HFFc6 (cell line): ENCODE data around the gene CEMIP2. TPM values are rescaled to one million over a fixed set of nuclear protein-coding genes. Genes with fewer than 3 reads are reported as not detected.

Source experiments
- DNase-seq: peaks from one replicate; pipeline ENCODE4 v3.0.0-alpha.2; 2018
- H3K27ac Mint-ChIP-seq: 2 replicates; pipeline ENCODE4 v1.8.0; 2020; ENCODE audit warnings: mild to moderate bottlenecking, mixed read lengths
- H3K27me3 Mint-ChIP-seq: 2 replicates; pipeline ENCODE4 v1.8.0; 2021; ENCODE audit warnings: mild to moderate bottlenecking, moderate library complexity, mixed read lengths; ENCODE audit not compliant: insufficient read depth
- H3K36me3 Mint-ChIP-seq: 2 replicates; pipeline ENCODE4 v1.8.0; 2021; ENCODE audit warnings: low read depth, mixed read lengths
- H3K4me1 Mint-ChIP-seq: 2 replicates; pipeline ENCODE4 v1.8.0; 2020; ENCODE audit warnings: low read depth, mixed read lengths
- H3K4me3 Mint-ChIP-seq: 2 replicates; pipeline ENCODE4 v1.8.0; 2020; ENCODE audit warnings: mild to moderate bottlenecking, moderate library complexity, mixed read lengths
- H3K9me3 Mint-ChIP-seq: 2 replicates; pipeline ENCODE4 v1.8.0; 2020; ENCODE audit warnings: mild to moderate bottlenecking, mixed read lengths
- total RNA-seq, 6 experiments: library from RNA; stranded (reverse); fragmentation: NEBNext Ultra II Directional; extraction: Animal tissue kit (Norgen Biotek cat#: 25700); gene quantifications; 2 replicates in 1 of 6; 3 replicates in 5 of 6; pipeline ENCODE4 v1.2.3, GENCODE V29; 2021
- TF ChIP-seq, protein P1 (sequence below): fragments of 200-600 bp; sonication (generic); IDR thresholded peaks from 2 replicates; pipeline ENCODE4 v1.5.0; 2021; ENCODE audit warnings: antibody characterized with exemption, mild to moderate bottlenecking

CEMIP2 gene
- total RNA-seq, 6 experiments from 2014 or later: 86.0 to 106 (median 92.1) TPM

DNA sequence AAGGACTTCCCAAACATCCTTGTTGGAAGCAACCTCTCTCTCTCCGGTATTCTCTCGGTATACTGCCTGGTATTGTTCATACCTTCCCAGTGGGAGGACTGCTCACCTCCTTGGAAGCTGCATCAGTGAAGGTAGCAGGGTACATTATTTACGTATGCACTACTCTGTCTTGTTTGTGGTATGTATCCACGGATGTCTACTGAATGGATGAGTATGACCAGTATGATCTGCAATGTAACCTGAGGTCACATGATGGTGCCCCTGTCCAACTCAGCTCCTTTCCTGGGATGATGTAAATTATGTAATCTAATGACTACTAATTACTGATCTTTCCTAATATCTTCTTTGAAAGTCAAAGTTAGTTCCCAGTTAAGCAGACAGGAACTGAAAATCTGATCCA lies 32.1 kb downstream of the CEMIP2 start:
- Mint-ChIP-seq H3K4me1 (peaks cover 59% of the 10 kb centered on the region), H3K27me3 (no peaks in the 10 kb centered on the region; the same call in 1 of the 2 replicates), H3K9me3 (no peaks in the 10 kb centered on the region), H3K4me3 (no peak overlapping the region), H3K36me3 (peaks cover 70% of the 10 kb centered on the region), H3K27ac (peak overlapping the region; percentile 40)
- TF ChIP-seq, protein P1, sequence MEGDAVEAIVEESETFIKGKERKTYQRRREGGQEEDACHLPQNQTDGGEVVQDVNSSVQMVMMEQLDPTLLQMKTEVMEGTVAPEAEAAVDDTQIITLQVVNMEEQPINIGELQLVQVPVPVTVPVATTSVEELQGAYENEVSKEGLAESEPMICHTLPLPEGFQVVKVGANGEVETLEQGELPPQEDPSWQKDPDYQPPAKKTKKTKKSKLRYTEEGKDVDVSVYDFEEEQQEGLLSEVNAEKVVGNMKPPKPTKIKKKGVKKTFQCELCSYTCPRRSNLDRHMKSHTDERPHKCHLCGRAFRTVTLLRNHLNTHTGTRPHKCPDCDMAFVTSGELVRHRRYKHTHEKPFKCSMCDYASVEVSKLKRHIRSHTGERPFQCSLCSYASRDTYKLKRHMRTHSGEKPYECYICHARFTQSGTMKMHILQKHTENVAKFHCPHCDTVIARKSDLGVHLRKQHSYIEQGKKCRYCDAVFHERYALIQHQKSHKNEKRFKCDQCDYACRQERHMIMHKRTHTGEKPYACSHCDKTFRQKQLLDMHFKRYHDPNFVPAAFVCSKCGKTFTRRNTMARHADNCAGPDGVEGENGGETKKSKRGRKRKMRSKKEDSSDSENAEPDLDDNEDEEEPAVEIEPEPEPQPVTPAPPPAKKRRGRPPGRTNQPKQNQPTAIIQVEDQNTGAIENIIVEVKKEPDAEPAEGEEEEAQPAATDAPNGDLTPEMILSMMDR: no peak
- no peak for DNase-seq

DNA sequence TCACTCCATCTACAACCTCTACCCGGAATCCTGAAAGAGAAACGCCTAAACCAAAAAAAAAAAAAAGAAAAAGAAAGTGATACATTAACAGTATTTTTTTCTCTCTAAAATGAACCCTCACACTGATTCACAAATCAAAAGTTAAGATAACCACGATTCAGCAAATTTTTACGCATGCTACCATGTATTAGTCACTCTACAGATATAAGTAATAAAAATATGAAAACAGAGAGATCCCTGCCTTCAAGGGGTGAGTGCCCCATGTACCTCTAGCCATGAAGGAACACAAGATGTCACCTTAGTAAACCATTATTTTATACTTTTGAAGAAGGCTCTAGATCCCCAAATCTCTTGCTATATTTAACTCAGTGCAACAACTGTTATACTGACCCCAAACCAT lies 33.4 kb downstream of the CEMIP2 start:
- Mint-ChIP-seq H3K4me3 (no peak overlapping the region), H3K4me1 (peaks cover 67% of the 10 kb centered on the region), H3K27me3 (no peaks in the 10 kb centered on the region; the same call in 1 of the 2 replicates), H3K36me3 (peaks cover 76% of the 10 kb centered on the region), H3K9me3 (no peaks in the 10 kb centered on the region), H3K27ac (peak overlapping the region; percentile 14; the same call in 1 of the 2 replicates)
- TF ChIP-seq, protein P1: no peak
- DNase-seq: no peak

DNA sequence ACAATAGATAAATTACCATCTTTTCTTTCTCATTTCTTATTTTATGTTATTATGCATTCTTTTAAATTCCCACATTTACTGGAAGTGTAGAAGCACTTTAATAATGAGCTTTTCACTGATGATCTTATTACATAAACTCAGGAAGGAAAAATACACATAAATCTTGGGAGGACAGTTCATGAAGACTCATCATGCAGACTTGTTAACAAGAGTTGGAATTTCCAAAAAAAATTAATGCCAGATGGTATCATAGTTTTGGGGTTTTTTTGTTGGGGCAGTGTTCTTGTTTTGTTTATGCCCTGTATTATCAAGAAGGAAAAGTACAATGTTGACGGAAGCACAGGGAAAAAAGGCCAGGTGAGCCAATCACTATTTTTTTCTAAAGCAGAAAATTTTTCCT lies 35.1 kb downstream of the CEMIP2 start:
- peak; percentile 18 for DNase-seq
- H3K27ac Mint-ChIP-seq: peak overlapping the region; percentile 18

DNA sequence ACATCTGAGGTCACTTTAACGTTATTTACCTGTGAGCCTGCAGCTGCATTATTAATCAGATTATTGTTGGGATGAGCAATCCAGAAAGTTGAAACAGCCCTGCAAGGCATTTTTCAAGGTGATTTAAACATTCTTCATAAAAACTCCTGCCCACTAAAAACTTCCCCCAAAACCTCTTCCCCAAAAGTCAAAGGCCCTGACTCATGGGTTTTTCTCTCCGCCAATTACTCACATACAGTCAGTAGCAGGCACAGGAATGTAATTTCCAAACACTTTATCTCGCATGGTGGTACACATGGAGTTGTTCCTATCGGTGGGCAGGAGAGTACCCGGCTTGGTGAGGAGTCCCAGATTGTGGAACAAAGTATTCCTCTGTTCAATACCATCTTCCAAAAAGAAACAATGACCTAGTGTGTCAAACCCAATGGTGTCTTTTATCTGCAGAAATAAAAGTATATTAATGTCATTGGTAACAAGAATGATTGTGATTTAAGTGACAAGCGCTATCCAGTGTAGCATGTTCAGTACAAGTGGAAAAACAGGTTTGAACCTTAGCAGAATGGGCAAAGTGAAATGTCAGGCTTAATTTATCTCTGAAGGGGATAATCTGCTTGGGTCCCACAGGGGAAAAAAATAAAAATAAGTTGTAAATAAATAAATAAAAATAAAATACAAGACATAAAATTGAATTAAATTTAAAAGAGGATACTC lies 38.3 kb downstream of the CEMIP2 start:
- Mint-ChIP-seq H3K4me1 (peaks cover 75% of the 10 kb centered on the region), H3K4me3 (no peak overlapping the region), H3K27me3 (peaks cover 2% of the 10 kb centered on the region; the same call in 1 of the 2 replicates), H3K9me3 (no peaks in the 10 kb centered on the region), H3K27ac (peak overlapping the region; percentile 27), H3K36me3 (peaks cover 62% of the 10 kb centered on the region)
- DNase-seq: peak; percentile 19
- TF ChIP-seq, protein P1: no peak

More for the DNA sequence above, 35.1 kb downstream of the CEMIP2 start:
- TF ChIP-seq, protein P1: no peak
- H3K27me3 Mint-ChIP-seq: no peaks in the 10 kb centered on the region; the same call in 1 of the 2 replicates
- H3K9me3 Mint-ChIP-seq: no peaks in the 10 kb centered on the region
- H3K36me3 Mint-ChIP-seq: peaks cover 75% of the 10 kb centered on the region
- H3K4me3 Mint-ChIP-seq: peak overlapping the region; percentile 17; the same call in 1 of the 2 replicates
- H3K4me1 Mint-ChIP-seq: peaks cover 74% of the 10 kb centered on the region

DNA sequence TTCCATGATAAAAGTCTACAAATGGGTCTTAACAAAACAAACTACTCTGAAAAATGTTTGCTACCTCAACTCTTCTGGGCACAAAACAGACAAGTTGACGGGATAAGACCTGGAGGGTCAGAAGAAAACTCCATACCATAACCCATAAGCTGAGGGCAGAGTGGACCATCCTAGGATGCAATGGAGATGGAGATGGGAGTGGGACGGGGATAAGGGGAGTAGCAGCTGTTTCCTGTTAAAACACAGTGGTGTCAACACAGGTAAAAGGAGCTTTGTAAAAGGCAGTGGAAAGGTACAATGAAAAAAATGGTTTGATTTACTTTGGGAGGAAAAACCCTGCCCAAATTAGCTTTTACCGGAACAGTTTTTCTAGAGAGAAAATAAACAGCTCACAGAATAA lies 41.6 kb downstream of the CEMIP2 start:
- Mint-ChIP-seq H3K27me3 (peaks cover 2% of the 10 kb centered on the region; the same call in 1 of the 2 replicates), H3K4me1 (peaks cover 73% of the 10 kb centered on the region), H3K36me3 (peaks cover 62% of the 10 kb centered on the region), H3K9me3 (no peaks in the 10 kb centered on the region), H3K4me3 (no peak overlapping the region), H3K27ac (peak overlapping the region; percentile 67)
- DNase-seq: no peak
- TF ChIP-seq, protein P1: no peak
